ENCODE results near the gene TOB1. TPM values are rescaled to one million over a fixed set of nuclear protein-coding genes. Genes with fewer than 3 reads are reported as not detected.

TOB1 gene
- total RNA-seq, 1 donor from 2014 or later = 70.1 TPM

- DNase-seq = no peak
- no peaks in the 10 kb centered on the region for H3K36me3 ChIP-seq
- TF ChIP-seq CTCF (IDR thresholded peaks at IDR 0.05) = no peak
- intact Hi-C loops (cut with DNase I) = no loop called here
- H3K27me3 ChIP-seq = no peaks in the 10 kb centered on the region
- no peak overlapping the region for H3K4me3 ChIP-seq
- peaks cover 8% of the 10 kb centered on the region for H3K4me1 ChIP-seq
- H3K27ac ChIP-seq = peak overlapping the region; percentile 42
- H3K9me3 ChIP-seq = no peaks in the 10 kb centered on the region
- peak; percentile 92 for ATAC-seq
Measured at GRCh38 chr17:50884439-50885311, 18.5 kb upstream of the TOB1 start.

DNA sequence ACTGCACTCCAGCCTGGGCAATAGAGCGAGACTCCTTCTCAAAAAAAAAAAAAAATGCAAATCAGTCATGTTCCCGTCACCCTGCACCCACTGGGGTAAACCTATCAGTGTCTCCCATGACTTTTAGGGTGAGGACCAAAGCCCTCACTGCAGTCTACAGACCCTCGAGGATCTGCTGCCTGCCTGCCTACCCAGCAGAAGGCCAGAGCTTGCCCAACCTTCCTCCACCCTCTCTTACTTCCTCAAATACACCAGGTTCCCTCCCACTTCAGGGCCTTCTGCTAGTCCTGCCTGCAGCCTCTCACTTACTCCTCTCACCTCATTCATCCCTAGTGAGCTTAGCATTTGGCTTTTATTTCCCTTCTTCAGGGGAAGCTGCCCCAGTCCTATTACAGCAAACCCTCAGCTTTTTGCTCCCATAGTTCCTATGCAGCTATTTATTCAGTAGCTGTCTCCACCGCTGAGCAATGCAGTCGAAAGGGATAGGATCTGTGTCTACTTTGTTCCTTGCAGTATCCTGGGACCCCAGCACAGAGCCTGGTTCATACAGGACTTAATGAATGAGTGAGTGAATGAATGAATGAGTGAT lies 17.8 kb upstream of the TOB1 start:
- no peak overlapping the region for H3K4me3 ChIP-seq
- DNase-seq = no peak
- no peaks in the 10 kb centered on the region for H3K27me3 ChIP-seq
- ATAC-seq = peak; percentile 88
- no peak for TF ChIP-seq CTCF (IDR thresholded peaks at IDR 0.05)
- H3K9me3 ChIP-seq = no peaks in the 10 kb centered on the region
- peaks cover 8% of the 10 kb centered on the region for H3K4me1 ChIP-seq
- intact Hi-C loops (cut with DNase I) = no loop called here
- peak overlapping the region; percentile 42 for H3K27ac ChIP-seq
- H3K36me3 ChIP-seq = no peaks in the 10 kb centered on the region

DNA sequence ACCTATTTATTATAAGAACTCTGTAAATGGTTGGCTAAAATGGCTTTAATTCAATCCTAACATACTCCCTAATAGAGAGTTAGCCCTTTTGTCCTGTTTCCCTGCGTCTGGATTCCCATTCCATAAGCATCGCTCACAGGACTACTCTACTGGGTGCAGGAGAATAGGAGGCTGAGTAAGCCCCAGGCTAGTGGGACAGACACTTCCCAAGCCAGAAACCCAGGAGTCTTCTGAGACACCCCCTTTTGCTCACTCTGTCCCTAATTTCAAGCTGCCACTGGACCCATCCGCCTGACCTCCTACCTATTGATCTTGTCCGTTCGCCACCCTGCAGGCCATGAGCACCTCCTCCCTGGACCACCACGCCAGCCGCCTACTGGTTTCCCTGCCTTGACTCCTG lies 16.7 kb upstream of the TOB1 start:
- Histone ChIP-seq H3K27me3 (no peaks in the 10 kb centered on the region), H3K27ac (no peak overlapping the region), H3K4me3 (no peak overlapping the region), H3K36me3 (no peaks in the 10 kb centered on the region), H3K9me3 (no peaks in the 10 kb centered on the region), H3K4me1 (peaks cover 8% of the 10 kb centered on the region)
- ATAC-seq = no peak
- intact Hi-C loops (cut with DNase I) = no loop called here
- no peak for DNase-seq
- no peak for TF ChIP-seq CTCF (IDR thresholded peaks at IDR 0.05)

DNA sequence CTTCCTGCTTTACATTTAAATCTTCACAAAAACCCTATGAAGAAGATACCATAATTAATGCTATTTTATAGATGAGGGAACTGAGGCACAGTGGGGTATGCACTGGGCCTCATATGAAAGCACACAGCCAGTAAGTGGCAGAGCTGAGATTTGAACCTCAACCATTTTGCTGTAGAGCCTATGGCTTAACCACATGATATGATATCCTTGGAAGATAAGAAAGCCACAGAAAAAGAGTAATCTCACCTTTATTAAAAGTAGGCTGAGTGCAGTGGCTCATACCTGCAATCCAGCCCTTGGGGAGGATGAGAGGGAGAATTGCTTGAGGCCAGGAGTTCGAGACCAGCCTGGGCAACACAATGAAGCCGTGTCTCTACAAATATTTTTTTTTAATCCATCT lies 15.0 kb upstream of the TOB1 start:
- TF ChIP-seq CTCF (IDR thresholded peaks at IDR 0.05) = no peak
- Histone ChIP-seq H3K27ac (no peak overlapping the region), H3K36me3 (no peaks in the 10 kb centered on the region), H3K27me3 (no peaks in the 10 kb centered on the region), H3K9me3 (no peaks in the 10 kb centered on the region), H3K4me1 (peaks cover 8% of the 10 kb centered on the region), H3K4me3 (no peak overlapping the region)
- ATAC-seq (no peak), DNase-seq (no peak)
- intact Hi-C loops (cut with DNase I) = no loop called here

- no peaks in the 10 kb centered on the region for H3K27me3 ChIP-seq
- no peak overlapping the region for H3K27ac ChIP-seq
- DNase-seq (no peak), ATAC-seq (no peak)
- no peaks in the 10 kb centered on the region for H3K9me3 ChIP-seq
- peaks cover 2% of the 10 kb centered on the region for H3K4me1 ChIP-seq
- intact Hi-C loops (cut with DNase I) = no loop called here
- no peak for TF ChIP-seq CTCF (IDR thresholded peaks at IDR 0.05)
- H3K4me3 ChIP-seq = no peak overlapping the region
- no peaks in the 10 kb centered on the region for H3K36me3 ChIP-seq
Measured at GRCh38 chr17:50879086-50879485, 12.9 kb upstream of the TOB1 start.

All from upper lobe of right lung (tissue), 1 donor.